ENCODE results near the gene MICB. TPM values are rescaled to one million over a fixed set of nuclear protein-coding genes. Genes with fewer than 3 reads are reported as not detected.

MICB gene
- total RNA-seq, 1 experiment from 2014 or later = 21.7 TPM

- ChIA-PET RAD21 (ENCODE audit: low non-redundant PET in 1 of 2, low total read pairs in 2 of 2, uncharacterized antibody in 2 of 2, unreplicated experiment in 2 of 2) (no interaction called here), CTCF (no interaction called here), POLR2A (no interaction called here)
- H3K27me3 ChIP-seq (ENCODE audit: insufficient read depth, low read length) = no peaks in the 10 kb centered on the region
- no peak for TF ChIP-seq TCF7L2 (IDR thresholded peaks at IDR 0.05; ENCODE audit: borderline replicate concordance, extremely low read depth, insufficient read depth, insufficient read length)
- no peak for TF ChIP-seq POLR2A (IDR thresholded peaks at IDR 0.05; ENCODE audit: borderline replicate concordance, extremely low read depth, insufficient read depth, insufficient read length)
- TF ChIP-seq SIN3A (IDR thresholded peaks at IDR 0.05; ENCODE audit: low read depth) = no peak
- TF ChIP-seq MAX (IDR thresholded peaks at IDR 0.05) = no peak
- no peak for TF ChIP-seq RAD21 (IDR thresholded peaks at IDR 0.05; ENCODE audit: low read depth)
- no peak for TF ChIP-seq EGR1 (IDR thresholded peaks at IDR 0.05; ENCODE audit: low read depth)
- TF ChIP-seq CBX3 (IDR thresholded peaks at IDR 0.05; ENCODE audit: low read depth) = no peak
- no peak for TF ChIP-seq CTCF (IDR thresholded peaks at IDR 0.05 in 2 of 3, conservative IDR thresholded peaks at IDR 0.05 in 1 of 3; ENCODE audit: borderline replicate concordance in 1 of 3, insufficient read depth in 1 of 3, low read depth in 2 of 3, low read length in 2 of 3)
- TF ChIP-seq ZBTB33 (IDR thresholded peaks at IDR 0.05; ENCODE audit: extremely low read depth, insufficient replicate concordance, low read length) = no peak
- TF ChIP-seq YY1 (IDR thresholded peaks at IDR 0.05; ENCODE audit: extremely low read depth, insufficient replicate concordance, low read depth, low read length) = no peak
- TF ChIP-seq ZFX (IDR thresholded peaks at IDR 0.05) = no peak
- TF ChIP-seq FOSL1 (IDR thresholded peaks at IDR 0.05; ENCODE audit: low read depth) = no peak
- TF ChIP-seq EZH2phosphoT487 (IDR thresholded peaks at IDR 0.05; ENCODE audit: borderline replicate concordance) = no peak
- TF ChIP-seq SP1 (IDR thresholded peaks at IDR 0.05; ENCODE audit: low read depth) = no peak
- no peak for TF ChIP-seq ELF1 (IDR thresholded peaks at IDR 0.05; ENCODE audit: borderline replicate concordance, low read depth)
- peaks cover 0 to 4% of the 10 kb centered on the region in 2 experiments; a peak in 1 of 4 replicates for H3K4me1 ChIP-seq (ENCODE audit: control insufficient read depth in 1 of 2, insufficient read depth in 2 of 2, low read length in 2 of 2)
- H3K9me2 ChIP-seq (ENCODE audit: insufficient read depth) = no peaks in the 10 kb centered on the region
- H3K36me3 ChIP-seq (ENCODE audit: control insufficient read depth in 1 of 2, insufficient read depth in 2 of 2, low read length in 2 of 2) = peaks cover 12 to 13% of the 10 kb centered on the region in 2 experiments
- no peak overlapping the region for H2AFZ ChIP-seq (ENCODE audit: low read depth, low read length, poor library complexity, severe bottlenecking)
- H4K20me1 ChIP-seq (ENCODE audit: insufficient read depth) = no peaks in the 10 kb centered on the region
- no peaks in the 10 kb centered on the region for H3K9me3 ChIP-seq (ENCODE audit: control insufficient read depth in 1 of 2, insufficient read depth in 1 of 2, low read depth in 1 of 2, low read length in 2 of 2)
- H3K9ac ChIP-seq (ENCODE audit: low read length) = no peak overlapping the region
- ATAC-seq (no peak), DNase-seq (ENCODE audit: low read depth, low spot score) (no peak)
- H3K79me2 ChIP-seq (ENCODE audit: insufficient read depth, low read length) = 0 out of 2 replicates have a peak, but pooled peaks cover under 1% of the 10 kb centered on the region
- intact Hi-C loops (cut with micrococcal nuclease) = no loop called here
- no peak overlapping the region for H3K27ac ChIP-seq (ENCODE audit: low read depth, low read length)
- H3K4me2 ChIP-seq (ENCODE audit: low read length) = no peak overlapping the region
- no peak overlapping the region for H3K4me3 ChIP-seq (replicated peaks in 1 of 2; ENCODE audit: low read depth in 1 of 2, low read length in 2 of 2)
- BruUV-seq (replicated peaks) = no TSS peak
Observed at GRCh38 chr6:31510007-31510406, 12.1 kb downstream of the MICB start.

Measured in HCT116 (cell line).